Measurements from ENCODE around the gene PHACTR3. TPM values are rescaled to one million over a fixed set of nuclear protein-coding genes. Genes with fewer than 3 reads are reported as not detected.

The PHACTR3 gene
- total RNA-seq, 1 experiment from 2014 or later = not detected

DNA sequence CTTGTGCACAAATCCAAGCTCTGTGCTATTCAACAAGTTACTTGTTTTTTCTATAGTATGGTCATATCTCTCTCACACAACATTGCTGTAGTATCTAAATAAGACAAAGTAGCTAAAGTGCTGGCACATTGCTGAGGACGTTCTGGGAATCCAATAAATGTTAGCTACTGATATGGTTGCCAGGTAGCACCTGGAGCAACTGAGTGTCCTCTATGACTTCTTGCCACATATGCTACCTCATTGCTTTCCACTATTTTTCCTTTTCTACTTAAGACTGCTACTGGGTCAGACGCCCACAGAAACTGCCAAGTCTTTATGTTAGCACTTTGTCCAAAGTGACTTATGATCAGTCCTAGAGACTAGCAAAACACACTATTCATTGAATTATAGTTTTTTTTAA is 243.8 kb downstream of the PHACTR3 start:
- H3K4me1 ChIP-seq (ENCODE audit: insufficient read depth, low read length) = no peaks in the 10 kb centered on the region
- Mint-ChIP-seq H3K27me3 (ENCODE audit: low read depth) (peaks cover 15% of the 10 kb centered on the region), H3K9me3 (no peaks in the 10 kb centered on the region; a peak in 2 of 5 replicates), H3K4me3 (no peak overlapping the region), H3K4me1 (no peaks in the 10 kb centered on the region), H3K27ac (no peak overlapping the region), H3K36me3 (ENCODE audit: insufficient read depth in 1 of 3, low read depth in 3 of 3) (no peaks in the 10 kb centered on the region)
- H3K23me2 ChIP-seq (ENCODE audit: insufficient read length, low read depth, low read length, poor library complexity, severe bottlenecking) = no peaks in the 10 kb centered on the region
- H4K5ac ChIP-seq (ENCODE audit: insufficient read length, low read depth, low read length) = no peak overlapping the region
- H3K14ac ChIP-seq (ENCODE audit: insufficient read depth, low read length) = no peak overlapping the region
- H3K4ac ChIP-seq (ENCODE audit: low read depth, low read length) = no peak overlapping the region
- H2AFZ ChIP-seq (ENCODE audit: low read length) = no peak overlapping the region
- H2BK120ac ChIP-seq (ENCODE audit: low read depth, low read length, poor library complexity, severe bottlenecking) = no peak overlapping the region
- no peak overlapping the region for H3K9ac ChIP-seq (ENCODE audit: extremely low read depth, insufficient read length, low read length)
- H3K4me2 ChIP-seq (ENCODE audit: insufficient read depth, insufficient read length, low read length) = no peak overlapping the region
- no peak overlapping the region for H3K27ac ChIP-seq (ENCODE audit: insufficient read length, low read depth, low read length)
- no peak overlapping the region for H2BK15ac ChIP-seq (ENCODE audit: low read depth, low read length)
- no peaks in the 10 kb centered on the region for H4K20me1 ChIP-seq (ENCODE audit: control insufficient read depth, insufficient read depth, insufficient read length)
- H3K23ac ChIP-seq (ENCODE audit: insufficient read length, low read depth, low read length) = no peak overlapping the region
- DNase-seq = no peak
- TF ChIP-seq, protein P1, sequence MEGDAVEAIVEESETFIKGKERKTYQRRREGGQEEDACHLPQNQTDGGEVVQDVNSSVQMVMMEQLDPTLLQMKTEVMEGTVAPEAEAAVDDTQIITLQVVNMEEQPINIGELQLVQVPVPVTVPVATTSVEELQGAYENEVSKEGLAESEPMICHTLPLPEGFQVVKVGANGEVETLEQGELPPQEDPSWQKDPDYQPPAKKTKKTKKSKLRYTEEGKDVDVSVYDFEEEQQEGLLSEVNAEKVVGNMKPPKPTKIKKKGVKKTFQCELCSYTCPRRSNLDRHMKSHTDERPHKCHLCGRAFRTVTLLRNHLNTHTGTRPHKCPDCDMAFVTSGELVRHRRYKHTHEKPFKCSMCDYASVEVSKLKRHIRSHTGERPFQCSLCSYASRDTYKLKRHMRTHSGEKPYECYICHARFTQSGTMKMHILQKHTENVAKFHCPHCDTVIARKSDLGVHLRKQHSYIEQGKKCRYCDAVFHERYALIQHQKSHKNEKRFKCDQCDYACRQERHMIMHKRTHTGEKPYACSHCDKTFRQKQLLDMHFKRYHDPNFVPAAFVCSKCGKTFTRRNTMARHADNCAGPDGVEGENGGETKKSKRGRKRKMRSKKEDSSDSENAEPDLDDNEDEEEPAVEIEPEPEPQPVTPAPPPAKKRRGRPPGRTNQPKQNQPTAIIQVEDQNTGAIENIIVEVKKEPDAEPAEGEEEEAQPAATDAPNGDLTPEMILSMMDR (conservative IDR thresholded peaks at IDR 0.05) = no peak
- H4K8ac ChIP-seq (replicated peaks; ENCODE audit: insufficient read length, low read depth, low read length) = no peak overlapping the region
- H2AK5ac ChIP-seq (ENCODE audit: insufficient read length, low read length) = no peak overlapping the region
- WGBS (ENCODE audit: extremely low coverage, insufficient read length, low lambda C conversion rate) = no CpG with 5 or more reads among the region's 2 CpGs
- H3K56ac ChIP-seq (ENCODE audit: insufficient read length, low read depth, low read length) = no peak overlapping the region
- no peak overlapping the region for H4K91ac ChIP-seq (ENCODE audit: insufficient read length, low read depth, low read length)
- no peaks in the 10 kb centered on the region for H3K9me3 ChIP-seq (ENCODE audit: control insufficient read depth, low read depth, low read length)
- H2BK20ac ChIP-seq (ENCODE audit: low read depth, low read length, poor library complexity, severe bottlenecking) = no peak overlapping the region
- H3K79me1 ChIP-seq (ENCODE audit: insufficient read depth, low read depth, low read length, poor library complexity, severe bottlenecking) = no peaks in the 10 kb centered on the region
- no peaks in the 10 kb centered on the region for H3K79me2 ChIP-seq (ENCODE audit: insufficient read depth, low read length)
- no peak overlapping the region for H3K18ac ChIP-seq (ENCODE audit: insufficient read length, low read depth, low read length)
- H3K27me3 ChIP-seq (ENCODE audit: insufficient read depth, low read length) = no peaks in the 10 kb centered on the region
- no peak overlapping the region for H2BK12ac ChIP-seq (ENCODE audit: insufficient read length, low read depth, low read length)
- no peak overlapping the region for H2BK5ac ChIP-seq (ENCODE audit: insufficient read length, low read length)
- H3T11ph ChIP-seq (ENCODE audit: low read length) = no peak overlapping the region

Measured in H9 (cell line).